IMR-90 (cell line): Measurements from ENCODE around the gene NIT1. TPM values are rescaled to one million over a fixed set of nuclear protein-coding genes. Genes with fewer than 3 reads are reported as not detected.

Source experiments
- ATAC-seq: fragments of 200-7000 bp; cut with Tn5 transposase; 2 replicates; pipeline ENCODE4 v1.9.1; 2020; ENCODE audit warnings: low read depth, mild to moderate bottlenecking, moderate library complexity
- BruUV-seq: library from RNA; stranded (reverse); fragments of 400-500 nt; replicated peaks from 2 replicates; lab custom pipeline; 2021; lab: Mats Ljungman, UMichigan
- CTCF ChIA-PET: fragments of 300-600 bp; formaldehyde crosslinking; extraction: SDS; loops from one replicate; lab custom pipeline; 2021; ENCODE audit warnings: antibody characterized with exemption; lab: Yijun Ruan, JAX
- POLR2A ChIA-PET: fragments of 300-600 bp; sonication (Branson Sonifier 250); formaldehyde crosslinking; loops from one replicate; lab custom pipeline; 2022; ENCODE audit warnings: antibody characterized with exemption; ENCODE audit not compliant: unreplicated experiment; lab: Charles Lee
- DNase-seq: peaks from one replicate; pipeline ENCODE4 v3.0.0; 2013
- H2AFZ ChIP-seq: replicated peaks from 2 replicates; pipeline ENCODE3; 2013; ENCODE audit warnings: low read length, mild to moderate bottlenecking; ENCODE audit not compliant: poor library complexity
- H2AK5ac ChIP-seq: 2 replicates; pipeline ENCODE4 v1.6.1; 2013; ENCODE audit warnings: low read depth, low read length, inconsistent platforms
- H2AK9ac ChIP-seq: replicated peaks from 2 replicates; pipeline ENCODE3; 2013; ENCODE audit warnings: mild to moderate bottlenecking, low read depth, low read length, moderate library complexity; ENCODE audit not compliant: poor library complexity
- H2BK120ac ChIP-seq: 2 replicates; pipeline ENCODE4 v1.6.1; 2013; ENCODE audit warnings: low read depth, low read length, inconsistent platforms
- H2BK15ac ChIP-seq: 3 replicates; pipeline ENCODE4 v1.6.1; 2013; ENCODE audit warnings: low read depth, low read length, inconsistent platforms
- H2BK20ac ChIP-seq: 2 replicates; pipeline ENCODE4 v1.6.1; 2013; ENCODE audit warnings: low read depth, mild to moderate bottlenecking, inconsistent platforms, low read length, moderate library complexity
- H2BK5ac ChIP-seq: 2 replicates; pipeline ENCODE4 v1.6.1; 2013; ENCODE audit warnings: mild to moderate bottlenecking, low read depth, low read length, inconsistent platforms; ENCODE audit not compliant: poor library complexity, severe bottlenecking
- H3K14ac ChIP-seq: replicated peaks from 2 replicates; pipeline ENCODE4 v1.6.1; 2013; ENCODE audit warnings: low read depth, low read length, inconsistent platforms
- H3K18ac ChIP-seq: 2 replicates; pipeline ENCODE4 v1.6.1; 2013; ENCODE audit warnings: low read depth, low read length, control low read depth
- H3K23ac ChIP-seq: 2 replicates; pipeline ENCODE4 v1.6.1; 2013; ENCODE audit warnings: low read depth, low read length, inconsistent platforms
- H3K27ac ChIP-seq: 2 replicates; pipeline ENCODE4 v1.5.1; 2013; ENCODE audit warnings: mild to moderate bottlenecking, control low read depth, low read length; ENCODE audit not compliant: insufficient read depth
- H3K27me3 ChIP-seq: 2 replicates; pipeline ENCODE4 v1.6.1; 2013; ENCODE audit warnings: low read length; ENCODE audit not compliant: control insufficient read depth, insufficient read depth
- H3K36me3 ChIP-seq: 2 replicates; pipeline ENCODE4 v1.6.1; 2013; ENCODE audit warnings: low read length, mixed read lengths; ENCODE audit not compliant: control insufficient read depth, insufficient read depth
- H3K4ac ChIP-seq: 2 replicates; pipeline ENCODE4 v1.6.1; 2013; ENCODE audit warnings: low read depth, low read length, inconsistent platforms
- H3K4me1 ChIP-seq: 2 replicates; pipeline ENCODE4 v1.6.1; 2013; ENCODE audit warnings: low read length, mixed read lengths; ENCODE audit not compliant: control insufficient read depth, insufficient read depth
- H3K4me2 ChIP-seq: 2 replicates; pipeline ENCODE4 v1.6.1; 2013; ENCODE audit warnings: low read depth, mild to moderate bottlenecking, control low read depth, low read length, moderate library complexity
- H3K4me3 ChIP-seq: 2 replicates; pipeline ENCODE4 v1.5.1; 2013; ENCODE audit warnings: low read depth, mild to moderate bottlenecking, control low read depth, low read length, moderate library complexity; ENCODE audit not compliant: insufficient read depth
- H3K56ac ChIP-seq: 2 replicates; pipeline ENCODE4 v1.6.1; 2013; ENCODE audit warnings: low read length, inconsistent platforms; ENCODE audit not compliant: insufficient read depth; ENCODE audit errors: extremely low read depth
- H3K79me1 ChIP-seq, 2 experiments: 2 replicates each; pipeline ENCODE4 v1.6.1; 2013; ENCODE audit warnings: low read length in 2 of 2, inconsistent platforms in 1 of 2, low read depth in 1 of 2
- H3K9ac ChIP-seq: 2 replicates; pipeline ENCODE4 v1.6.1; 2013; ENCODE audit warnings: low read depth, low read length, control low read depth
- H3K9me1 ChIP-seq: 2 replicates; pipeline ENCODE4 v1.6.1; 2013; ENCODE audit warnings: low read length, inconsistent platforms; ENCODE audit not compliant: insufficient read depth
- H3K9me3 ChIP-seq: 2 replicates; pipeline ENCODE4 v1.6.1; 2013; ENCODE audit warnings: low read length; ENCODE audit not compliant: control insufficient read depth, insufficient read depth
- H4K20me1 ChIP-seq: 2 replicates; pipeline ENCODE4 v1.6.1; 2013; ENCODE audit warnings: low read length, inconsistent platforms; ENCODE audit not compliant: insufficient read depth
- H4K5ac ChIP-seq: 2 replicates; pipeline ENCODE4 v1.6.1; 2013; ENCODE audit warnings: mild to moderate bottlenecking, low read depth, low read length, control low read depth
- H4K8ac ChIP-seq, 2 experiments: 2 replicates each; pipeline ENCODE4 v1.6.1; 2013; ENCODE audit warnings: low read depth in 2 of 2, low read length in 2 of 2, control low read depth in 1 of 2, inconsistent platforms in 1 of 2
- H4K91ac ChIP-seq: 2 replicates; pipeline ENCODE4 v1.6.1; 2013; ENCODE audit warnings: low read depth, low read length, inconsistent platforms; ENCODE audit not compliant: insufficient read depth
- BHLHE40 ChIP-seq: fragments of 150-350 bp; IDR thresholded peaks from 2 replicates; pipeline ENCODE4 v1.6.1; 2016; ENCODE audit warnings: mild to moderate bottlenecking, low read depth, low read length
- CEBPB ChIP-seq: IDR thresholded peaks from 2 replicates; pipeline ENCODE4 v1.6.1; 2012; ENCODE audit warnings: low read depth, low read length, improper control_type of control experiment
- CHD1 ChIP-seq: IDR thresholded peaks from 2 replicates; pipeline ENCODE4 v1.6.1; 2012; ENCODE audit warnings: low read depth, low read length, improper control_type of control experiment
- CTCF ChIP-seq: conservative IDR thresholded peaks from 2 replicates; pipeline ENCODE4 v1.5.1; 2012; ENCODE audit warnings: mild to moderate bottlenecking, low read depth, low read length, improper control_type of control experiment
- FOS ChIP-seq: fragments of 150-350 bp; IDR thresholded peaks from 2 replicates; pipeline ENCODE4 v1.6.1; 2016; ENCODE audit warnings: low read depth, low read length
- MAFK ChIP-seq: IDR thresholded peaks from 2 replicates; pipeline ENCODE4 v1.6.1; 2012; ENCODE audit warnings: low read depth, low read length, improper control_type of control experiment
- MAZ ChIP-seq: IDR thresholded peaks from 2 replicates; pipeline ENCODE4 v1.6.1; 2012; ENCODE audit warnings: low read depth, mild to moderate bottlenecking, low read length, improper control_type of control experiment, moderate library complexity, borderline replicate concordance
- MXI1 ChIP-seq: IDR thresholded peaks from 2 replicates; pipeline ENCODE4 v1.6.1; 2012; ENCODE audit warnings: low read depth, mild to moderate bottlenecking, low read length, moderate library complexity, borderline replicate concordance
- POLR2A ChIP-seq: IDR thresholded peaks from 2 replicates; pipeline ENCODE4 v1.6.1; 2012; ENCODE audit warnings: mild to moderate bottlenecking, low read depth, low read length
- RAD21 ChIP-seq: IDR thresholded peaks from 2 replicates; pipeline ENCODE4 v1.6.1; 2012; ENCODE audit warnings: low read length, improper control_type of control experiment
- RCOR1 ChIP-seq: IDR thresholded peaks from 2 replicates; pipeline ENCODE4 v1.6.1; 2012; ENCODE audit warnings: mild to moderate bottlenecking, low read length, improper control_type of control experiment; ENCODE audit not compliant: insufficient replicate concordance
- RFX5 ChIP-seq: IDR thresholded peaks from 2 replicates; pipeline ENCODE4 v1.8.0; 2012; ENCODE audit warnings: low read depth, mild to moderate bottlenecking, low read length, moderate library complexity
- SMC3 ChIP-seq: fragments of 150-350 bp; IDR thresholded peaks from 2 replicates; pipeline ENCODE4 v1.6.1; 2016; ENCODE audit warnings: low read depth, mild to moderate bottlenecking, antibody characterized with exemption, low read length, moderate library complexity
- WGBS, 2 experiments: methylation state at CpG; one replicate each; pipeline versions ENCODE4 v1.1.5 to v1.1.7; 2013; ENCODE audit warnings: missing lambda C conversion rate in 2 of 2; ENCODE audit not compliant: insufficient read length in 1 of 2; ENCODE audit errors: extremely low coverage in 2 of 2; 5-methylcytosine and 5-hydroxymethylcytosine counted together
- dilution Hi-C: fragments of 300-500 bp; cut with HindIII; formaldehyde crosslinking; loops from one replicate; pipeline ENCODE4 v1.14.3; 2018; ENCODE audit warnings: low sequenced_read_pairs; ENCODE audit not compliant: unreplicated experiment
- in situ Hi-C: fragments of 300-500 bp; cut with MboI; formaldehyde crosslinking; loops from 3 replicates; pipeline ENCODE4 v1.14.3; 2019; ENCODE audit warnings: low sequenced_read_pairs, inconsistent platforms, mixed read lengths
- intact Hi-C: fragments of 100-400 bp; cut with micrococcal nuclease; formaldehyde crosslinking; loops from 2 replicates; pipeline ENCODE4 v1.10.0; 2022
- polyA plus RNA-seq, 3 experiments: library from polyadenylated mRNA; depleted of rRNA; stranded (reverse); fragments of >200 nt; gene quantifications; 2 replicates each; pipeline ENCODE4 v1.2.3, GENCODE V29; 2012; ENCODE audit warnings: low replicate concordance in 1 of 3
- total RNA-seq: library from RNA; depleted of rRNA; stranded (reverse); fragments of >200 nt; gene quantifications from 2 replicates; pipeline ENCODE4 v1.2.3, GENCODE V29; 2012
- TF ChIP-seq, protein P1 (sequence below): fragments of 150-350 bp; IDR thresholded peaks from 2 replicates; pipeline ENCODE4 v1.6.1; 2016; ENCODE audit warnings: low read depth, mild to moderate bottlenecking, low read length, moderate library complexity, borderline replicate concordance

NIT1 gene
- total and polyA plus RNA-seq, 2 of the 4 experiments (the other 2 are of a cell fraction): 22.8 to 33.6 TPM

- Histone ChIP-seq H3K27ac (no peak overlapping the region), H3K18ac (no peak overlapping the region), H3K9me1 (peaks cover 13% of the 10 kb centered on the region), H4K5ac (no peak overlapping the region), H3K79me1 (peaks cover 29 to 81% of the 10 kb centered on the region in 2 experiments), H2AFZ (no peak overlapping the region), H3K4me2 (no peak overlapping the region), H3K36me3 (peaks cover 25% of the 10 kb centered on the region), H3K23ac (no peak overlapping the region), H4K91ac (no peak overlapping the region), H2BK20ac (no peak overlapping the region), H4K8ac (no peak overlapping the region), H2BK15ac (no peak overlapping the region), H2BK120ac (no peak overlapping the region), H3K27me3 (no peaks in the 10 kb centered on the region), H3K4me3 (no peak overlapping the region), H3K4me1 (peaks cover 2% of the 10 kb centered on the region), H2AK9ac (no peak overlapping the region), H3K4ac (no peak overlapping the region), H3K56ac (no peak overlapping the region), H3K9me3 (no peaks in the 10 kb centered on the region; the same call in 1 of the 2 replicates), H3K9ac (no peak overlapping the region), H2BK5ac (no peak overlapping the region), H2AK5ac (no peak overlapping the region), H4K20me1 (peaks cover 19% of the 10 kb centered on the region), H3K14ac (no peak overlapping the region)
- ATAC-seq: no peak
- TF ChIP-seq CEBPB: no peak
- TF ChIP-seq CHD1: no peak
- no peak for TF ChIP-seq SMC3
- TF ChIP-seq BHLHE40: no peak
- no peak for TF ChIP-seq RAD21
- TF ChIP-seq MAZ: no peak
- no peak for TF ChIP-seq MAFK
- TF ChIP-seq POLR2A: no peak
- TF ChIP-seq RCOR1: no peak
- no peak for TF ChIP-seq RFX5
- no peak for TF ChIP-seq CTCF
- no peak for TF ChIP-seq FOS
- TF ChIP-seq, protein P1, sequence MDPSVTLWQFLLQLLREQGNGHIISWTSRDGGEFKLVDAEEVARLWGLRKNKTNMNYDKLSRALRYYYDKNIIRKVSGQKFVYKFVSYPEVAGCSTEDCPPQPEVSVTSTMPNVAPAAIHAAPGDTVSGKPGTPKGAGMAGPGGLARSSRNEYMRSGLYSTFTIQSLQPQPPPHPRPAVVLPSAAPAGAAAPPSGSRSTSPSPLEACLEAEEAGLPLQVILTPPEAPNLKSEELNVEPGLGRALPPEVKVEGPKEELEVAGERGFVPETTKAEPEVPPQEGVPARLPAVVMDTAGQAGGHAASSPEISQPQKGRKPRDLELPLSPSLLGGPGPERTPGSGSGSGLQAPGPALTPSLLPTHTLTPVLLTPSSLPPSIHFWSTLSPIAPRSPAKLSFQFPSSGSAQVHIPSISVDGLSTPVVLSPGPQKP: no peak
- no peak for TF ChIP-seq MXI1
- in situ Hi-C loops: no loop called here
- no CpG with 5 or more reads among the region's 4 CpGs for WGBS, 2 experiments
- CTCF ChIA-PET: no interaction called here
- dilution Hi-C loops: no loop called here
- POLR2A ChIA-PET: interaction anchor here (0.6 kb wide), 1 partner anchor 72 kb away, joined by 3 read pairs; no protein-coding TSS in a partner anchor
- DNase-seq: no peak
- intact Hi-C loops: no loop called here
- BruUV-seq: no TSS peak
These were observed 10.9 kb downstream of the NIT1 start for GRCh38 chr1:161128591-161129420.
